NCI-H69 (cell line): Measurements from ENCODE around the gene SNX9.
"Not testable (repeated sequence)": the region's sequence is repeated elsewhere in the genome, so short reads cannot be mapped to it uniquely, and the experiment has no call there.

Experiments
- DNase-seq: peaks from one replicate; lab custom pipeline; 2025; lab: John Stamatoyannopoulos, UW

Gene SNX9

DNA sequence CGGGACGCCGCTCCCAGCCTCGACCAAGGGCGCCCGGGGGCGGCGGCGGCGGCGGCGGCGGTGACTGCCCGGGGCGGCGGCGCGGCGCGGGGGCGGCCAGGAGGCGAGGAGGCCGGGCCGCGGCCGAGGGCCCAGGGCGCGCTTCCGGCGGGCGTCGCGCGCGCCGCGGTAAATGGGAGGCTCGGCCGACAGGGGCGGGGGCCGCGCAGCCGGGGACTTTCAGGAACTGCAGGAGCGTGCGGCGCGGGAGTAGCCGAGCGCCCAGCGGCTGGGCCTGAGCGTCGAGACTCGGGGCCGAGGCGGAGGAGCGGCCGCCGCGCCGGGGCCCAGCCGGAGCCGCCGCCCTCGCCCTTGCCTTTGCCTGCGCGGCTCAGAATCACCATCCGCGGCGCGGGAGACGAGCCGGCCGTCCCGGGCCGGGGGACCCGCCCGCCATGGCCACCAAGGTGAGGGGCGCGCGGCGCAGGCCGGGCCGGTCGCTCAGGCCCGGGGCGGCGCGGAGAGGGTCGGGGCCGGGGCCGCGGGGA is at the start of gene SNX9:
Gene SNX9 (plus strand): TSS at position 246 of the 527 bp plus-strand sequence. CDS start 189 bp downstream, at position 435.
- peak; percentile 94 for DNase-seq

DNA sequence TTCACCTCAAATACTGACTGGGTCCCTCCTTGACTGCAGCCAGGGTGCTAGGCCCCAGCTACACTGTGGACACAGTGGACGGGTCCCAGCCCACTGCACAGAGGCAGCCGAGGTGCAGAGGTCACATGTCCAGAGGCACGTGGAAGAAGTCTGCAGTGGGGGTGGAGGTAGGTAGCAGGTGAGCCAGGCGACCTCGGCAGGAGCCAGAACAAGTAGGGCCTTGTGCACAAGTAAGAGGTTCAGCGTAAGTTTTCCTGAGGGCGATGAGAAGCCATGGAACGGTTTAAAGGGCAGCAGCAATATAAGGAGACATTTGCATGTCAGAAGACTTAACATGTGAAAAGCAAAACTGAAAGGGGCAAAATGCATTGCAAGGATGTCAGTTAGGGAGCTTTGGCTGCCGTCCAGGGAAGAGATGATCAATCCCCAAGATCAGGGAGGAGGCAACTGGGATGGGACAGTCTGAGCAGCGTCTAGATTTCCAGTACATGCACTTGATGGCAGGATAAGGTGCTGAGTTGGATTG is 49.7 kb upstream of the SNX9 start:
- DNase-seq = no peak

DNA sequence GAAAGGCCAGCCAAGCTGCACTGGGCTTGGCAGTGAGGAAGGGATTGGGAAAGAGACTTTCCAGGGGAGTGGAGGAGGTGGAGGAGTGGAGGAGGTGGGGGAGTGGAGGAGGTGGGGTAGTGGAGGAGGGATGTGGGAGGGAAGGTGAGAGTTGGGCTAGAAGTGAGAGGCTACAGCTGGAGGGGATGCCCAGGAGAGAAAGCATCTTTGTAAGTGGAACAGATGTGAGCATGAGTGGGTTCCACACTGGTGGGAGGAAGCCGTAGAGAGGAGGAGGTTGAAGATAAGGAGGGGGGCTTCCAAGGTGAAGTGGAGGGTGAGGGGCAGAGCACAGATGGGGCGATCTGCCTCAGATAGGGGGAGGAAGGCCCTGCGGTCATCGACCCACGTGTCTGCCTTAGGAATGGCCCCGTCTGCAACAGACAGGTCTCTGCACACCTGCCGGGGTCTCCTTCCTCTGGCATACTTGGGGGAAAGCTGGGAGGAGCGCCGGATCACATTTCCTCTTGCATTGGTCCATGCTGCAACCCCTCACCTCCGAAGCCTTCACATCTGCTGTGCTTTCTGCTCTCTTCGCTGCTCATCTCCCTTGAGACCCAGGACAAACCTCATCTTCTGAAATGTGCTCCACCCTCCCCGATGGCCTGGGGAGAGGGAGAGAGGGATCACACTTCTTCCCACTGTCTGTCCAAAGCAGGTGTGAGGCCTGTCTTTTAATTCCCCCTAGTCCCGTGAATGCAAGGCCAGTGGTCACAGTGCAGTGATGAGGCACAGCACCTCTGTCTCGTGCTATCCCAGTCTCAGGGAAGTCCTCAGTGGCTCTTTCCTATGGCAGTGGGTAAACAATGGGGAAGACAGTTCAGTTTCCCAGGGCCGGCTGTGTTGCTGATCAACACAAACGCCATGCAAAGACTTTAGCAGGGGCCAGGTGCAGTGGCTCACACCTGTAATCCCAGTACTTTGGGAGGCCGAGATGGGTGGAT is 48.6 kb upstream of the SNX9 start:
- DNase-seq = peak; percentile 90

DNA sequence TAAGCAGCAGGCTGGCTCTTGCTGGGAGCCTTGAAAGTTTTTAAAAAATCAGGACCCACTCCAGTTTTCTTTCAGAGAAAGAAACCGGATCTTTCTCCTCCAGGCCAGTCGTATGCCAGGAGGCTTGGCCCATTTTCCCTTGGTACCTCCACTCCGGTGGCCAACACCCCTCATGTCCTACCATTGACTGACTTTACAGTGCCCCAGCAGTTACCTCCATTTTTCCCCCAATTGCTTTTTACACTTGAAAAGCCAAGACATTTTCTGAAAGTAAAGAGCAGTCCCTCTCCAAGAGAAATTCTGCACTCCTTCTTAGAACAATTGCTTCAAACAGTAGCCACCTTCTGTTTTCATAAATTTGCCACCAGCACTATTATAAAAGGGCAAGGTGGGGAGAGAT is 47.7 kb upstream of the SNX9 start:
- no peak for DNase-seq

DNA sequence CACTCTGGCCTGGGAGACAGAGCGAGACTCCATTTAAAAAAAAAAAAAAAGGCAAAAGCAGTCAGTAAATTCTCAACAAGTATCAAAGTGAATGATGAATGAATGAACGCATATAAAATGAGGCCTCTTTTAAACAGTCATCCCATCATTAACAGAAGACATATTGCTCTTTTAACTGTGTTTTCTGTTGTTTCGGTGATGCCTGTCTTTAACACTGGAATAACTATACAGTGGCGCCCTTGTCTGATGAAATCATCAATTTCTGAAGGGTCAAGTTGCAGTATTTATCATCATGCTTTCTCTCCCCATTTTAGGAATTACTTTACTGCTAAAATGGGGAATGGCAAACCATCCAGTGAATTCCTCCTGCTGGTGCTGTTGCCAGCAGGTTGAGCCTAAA is 45.7 kb upstream of the SNX9 start:
- DNase-seq = no peak

DNA sequence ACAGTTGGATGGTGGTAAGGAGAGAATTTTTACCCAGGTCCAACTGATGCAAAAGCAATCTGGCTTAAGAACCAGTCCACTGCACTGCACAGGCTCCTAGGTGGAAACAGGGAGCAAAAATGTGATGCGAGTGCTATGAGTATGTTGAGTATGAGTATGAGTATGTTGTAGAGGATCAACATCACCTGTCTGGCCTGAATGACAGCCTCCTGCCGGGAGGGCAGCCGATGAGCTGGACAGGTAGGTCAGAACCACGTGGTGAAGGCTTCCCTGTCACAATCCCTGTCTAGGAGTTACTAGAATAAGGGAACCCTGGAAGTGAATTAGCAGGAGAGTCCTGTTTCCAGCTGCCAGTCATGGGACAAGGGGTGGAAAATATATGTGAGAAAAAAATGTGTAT is 44.3 kb upstream of the SNX9 start:
- DNase-seq = no peak

DNA sequence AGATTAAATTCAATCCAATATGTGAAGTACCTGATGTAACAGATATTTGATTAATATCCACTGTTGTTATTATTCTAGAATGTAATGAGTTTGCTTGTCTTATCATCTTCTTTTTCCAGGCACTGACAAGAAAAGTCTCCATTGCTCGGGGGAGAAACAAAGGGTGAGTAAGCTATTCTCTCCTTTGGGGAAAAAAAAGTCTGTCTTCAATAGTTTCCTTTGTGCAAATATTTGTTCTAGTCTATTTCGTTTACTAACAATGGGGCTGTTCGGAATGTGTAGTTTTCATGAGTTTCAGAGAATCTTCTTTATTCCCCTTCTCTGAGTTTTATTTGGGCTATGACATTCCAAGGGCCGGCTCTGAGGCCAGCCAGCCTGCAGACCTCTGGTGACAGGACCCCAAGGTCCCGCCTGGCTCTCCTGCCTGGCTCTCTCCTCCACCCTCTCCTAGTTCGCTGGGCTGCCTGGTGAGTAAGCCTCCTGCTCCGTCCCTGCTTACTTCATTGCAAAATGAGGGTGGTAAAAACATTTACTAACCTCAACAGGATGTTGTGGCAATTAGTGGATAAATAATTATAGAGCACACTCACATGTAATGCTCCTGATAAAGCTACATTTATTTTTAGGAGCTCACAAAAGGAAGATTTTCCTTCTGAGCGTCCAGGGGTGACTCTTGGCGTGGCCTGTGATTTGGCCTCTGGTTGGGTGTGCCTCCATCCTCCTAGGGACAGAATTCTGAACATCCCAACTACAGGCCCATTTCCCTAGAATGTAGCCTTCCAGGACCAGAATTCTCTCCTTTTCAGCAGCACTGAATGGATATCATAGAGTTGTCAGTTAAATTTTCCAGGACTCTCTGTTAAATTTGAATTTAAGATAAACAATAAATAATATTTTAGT is 43.1 kb upstream of the SNX9 start:
- DNase-seq = no peak

DNA sequence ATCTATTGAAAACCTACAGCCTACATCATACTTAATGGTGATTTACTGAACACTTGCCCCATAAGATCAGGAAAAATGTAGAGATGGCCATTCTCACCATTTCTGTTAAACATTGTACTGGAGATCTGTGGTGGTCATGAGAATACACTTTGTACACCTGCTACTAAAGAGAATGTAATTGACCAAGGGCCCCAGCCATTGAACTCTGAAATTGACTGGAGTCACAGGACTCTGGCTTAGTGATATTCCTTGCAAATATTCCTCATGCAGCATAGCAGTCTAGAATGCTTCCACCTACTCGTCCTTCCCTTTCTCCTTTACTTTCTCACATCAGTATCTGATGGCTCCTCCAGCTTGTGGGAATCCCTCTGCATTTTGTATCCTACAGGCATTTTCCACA is 37.4 kb upstream of the SNX9 start:
- DNase-seq = no peak

DNA sequence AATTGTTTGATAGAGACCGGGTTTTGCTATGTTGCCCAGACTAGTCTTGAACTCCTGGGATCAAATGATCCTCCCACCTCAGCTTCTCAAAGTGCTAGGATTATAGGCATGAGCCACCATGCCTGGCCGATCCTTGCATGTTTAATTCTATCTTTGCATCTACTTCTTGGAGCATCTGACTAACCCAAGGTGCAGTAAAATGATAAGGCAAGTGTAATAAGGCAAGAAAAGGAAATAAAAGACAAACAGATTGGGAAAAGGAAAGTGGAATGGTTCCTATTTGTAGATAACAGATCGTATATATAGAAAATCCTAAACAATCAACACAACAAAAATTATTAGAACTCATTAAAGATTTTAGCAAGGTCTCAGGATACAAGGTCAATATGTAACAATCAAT is 36.8 kb upstream of the SNX9 start:
- DNase-seq = no peak

DNA sequence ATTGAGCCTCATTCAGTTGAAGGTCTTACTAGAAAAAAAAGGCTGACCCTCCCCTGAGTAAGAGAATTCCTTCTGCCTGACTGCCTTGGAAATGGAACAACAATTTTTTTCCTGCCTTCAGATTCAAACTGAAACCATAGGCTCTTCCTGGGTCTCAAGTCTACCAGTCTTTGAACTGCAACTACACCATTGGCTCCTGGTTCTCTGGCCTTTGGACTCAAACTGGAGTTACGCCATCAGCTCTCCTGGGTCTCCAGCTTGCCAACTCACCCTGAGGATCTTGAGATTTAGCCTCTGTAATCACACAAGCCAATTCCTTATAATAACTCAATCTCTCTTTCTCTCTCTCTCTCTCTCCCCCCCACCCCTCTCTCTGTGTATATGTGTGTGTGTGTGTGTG is 36.0 kb upstream of the SNX9 start:
- no peak for DNase-seq

DNA sequence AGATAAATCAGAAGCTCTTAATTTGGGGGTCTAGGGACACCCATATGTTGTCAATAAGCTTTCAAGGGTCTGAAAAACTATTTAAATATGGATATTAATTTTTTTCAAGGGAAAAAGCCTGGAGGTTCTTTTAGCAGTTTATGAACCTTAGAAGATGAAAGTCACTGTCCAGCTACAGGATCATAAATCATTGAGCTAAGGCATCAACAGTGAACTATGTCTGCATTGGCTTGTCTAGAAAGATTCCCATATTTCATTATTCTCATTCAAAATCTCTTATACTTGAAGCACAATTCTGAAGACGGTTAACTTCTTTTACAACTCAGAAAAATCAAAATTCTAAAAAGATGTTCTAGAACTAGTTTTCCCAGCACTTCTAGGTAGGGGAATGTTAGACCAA is 34.9 kb upstream of the SNX9 start:
- DNase-seq = no peak

DNA sequence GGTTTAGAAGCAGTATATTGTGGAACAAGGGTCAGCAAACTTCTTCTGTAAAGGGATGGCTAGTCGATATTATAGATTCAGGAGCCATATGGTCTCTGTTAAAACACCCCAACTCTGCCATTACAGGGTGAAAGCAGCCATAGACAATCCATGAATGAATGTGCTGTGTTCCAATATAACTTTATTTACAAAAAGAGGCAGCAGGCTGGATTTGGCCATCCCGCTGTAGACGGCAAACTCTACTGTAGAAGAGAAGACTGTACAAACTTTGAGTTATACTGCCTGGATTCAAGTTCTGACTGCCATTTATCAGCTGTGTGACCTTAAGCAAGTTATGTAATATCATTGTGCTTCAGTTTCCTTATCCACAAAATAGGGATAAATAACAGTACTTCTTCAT is 33.7 kb upstream of the SNX9 start:
- DNase-seq = no peak

DNA sequence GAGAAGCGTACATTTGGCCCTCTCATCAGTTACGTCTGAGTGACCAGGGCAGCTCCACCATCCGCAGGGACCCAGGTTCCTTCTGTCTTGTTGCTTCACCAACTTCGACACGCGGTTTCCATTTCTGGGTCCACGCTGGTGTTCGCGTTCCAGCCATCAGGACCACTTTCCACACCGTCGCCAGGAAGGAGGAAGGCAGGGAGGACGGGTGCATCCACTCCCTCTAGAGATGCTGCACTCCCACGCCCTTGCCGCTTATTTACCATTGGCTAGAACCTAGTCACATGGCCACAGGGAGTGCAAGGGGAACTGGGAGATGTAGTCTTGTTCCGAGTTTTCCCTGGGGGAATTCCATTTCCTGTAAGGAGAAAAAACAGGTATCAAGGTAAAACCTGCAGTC is 33.2 kb upstream of the SNX9 start:
- DNase-seq = peak; percentile 65

DNA sequence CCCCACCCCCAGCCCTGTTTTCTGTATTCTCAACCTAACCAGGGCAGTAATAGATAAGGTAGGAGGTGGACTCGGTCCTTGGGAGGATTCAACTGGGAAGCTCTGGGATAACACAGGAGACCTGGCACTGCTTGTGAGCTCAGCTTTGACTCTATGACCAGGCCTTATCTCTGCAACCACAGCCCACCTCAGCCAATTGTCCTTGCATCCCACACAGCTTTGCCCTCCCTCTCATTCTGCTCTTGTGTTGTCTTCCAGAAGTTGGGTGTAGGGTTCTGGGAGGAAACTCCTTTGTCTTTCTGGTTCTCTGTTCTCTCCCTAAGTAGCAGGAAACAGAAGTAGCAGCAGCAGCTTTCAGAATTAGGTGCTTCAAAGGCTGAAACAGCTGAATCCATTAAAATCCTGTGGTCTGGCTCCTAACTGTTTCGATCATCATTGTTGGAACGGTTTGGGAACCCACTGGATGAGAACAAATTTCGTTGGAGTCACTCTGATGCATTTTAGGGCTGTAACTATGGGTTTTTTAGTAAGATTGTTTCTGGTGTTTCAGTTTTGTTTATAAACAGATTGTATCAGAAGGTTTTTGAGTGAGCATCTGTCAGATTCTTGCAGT is 32.4 kb upstream of the SNX9 start:
- DNase-seq = peak; percentile 22

DNA sequence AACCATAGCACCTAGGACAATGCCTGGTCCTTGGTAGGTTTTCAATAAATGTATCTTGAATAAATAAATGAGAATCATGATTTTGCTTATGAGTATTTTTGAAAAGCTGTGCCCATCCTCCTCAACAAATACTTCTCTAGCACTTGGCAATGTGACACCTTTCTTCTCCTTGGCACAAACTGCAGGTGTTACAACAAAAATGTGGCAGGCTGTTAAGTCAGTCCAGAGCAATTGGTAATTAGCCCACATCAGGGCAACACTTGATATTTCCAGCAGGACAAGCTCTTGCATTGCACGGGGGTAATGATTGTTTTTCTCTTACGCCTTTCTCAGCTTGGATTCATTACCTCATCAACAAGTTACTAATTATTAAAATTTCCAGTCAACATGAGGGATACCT is 31.6 kb upstream of the SNX9 start:
- DNase-seq = peak; percentile 86

DNA sequence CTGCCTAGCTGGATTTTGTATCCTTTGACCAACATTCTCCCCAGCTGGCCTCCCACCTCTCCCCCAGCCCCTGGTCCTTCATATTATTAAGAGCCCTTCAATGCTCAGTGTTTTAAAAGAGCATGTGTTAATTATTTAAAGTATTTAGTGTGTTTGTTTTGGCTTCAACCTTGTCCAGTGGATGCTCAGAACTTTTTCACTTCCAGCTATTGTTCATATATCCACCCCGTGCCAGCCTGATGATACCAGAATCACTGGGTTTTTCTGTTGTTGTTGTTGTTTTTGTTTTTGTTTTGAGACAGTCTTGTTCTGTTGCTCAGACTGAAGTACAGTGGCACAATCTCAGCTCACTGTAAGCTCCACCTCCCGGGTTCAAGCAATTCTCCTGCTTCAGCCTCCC is 30.4 kb upstream of the SNX9 start:
- DNase-seq = no peak

DNA sequence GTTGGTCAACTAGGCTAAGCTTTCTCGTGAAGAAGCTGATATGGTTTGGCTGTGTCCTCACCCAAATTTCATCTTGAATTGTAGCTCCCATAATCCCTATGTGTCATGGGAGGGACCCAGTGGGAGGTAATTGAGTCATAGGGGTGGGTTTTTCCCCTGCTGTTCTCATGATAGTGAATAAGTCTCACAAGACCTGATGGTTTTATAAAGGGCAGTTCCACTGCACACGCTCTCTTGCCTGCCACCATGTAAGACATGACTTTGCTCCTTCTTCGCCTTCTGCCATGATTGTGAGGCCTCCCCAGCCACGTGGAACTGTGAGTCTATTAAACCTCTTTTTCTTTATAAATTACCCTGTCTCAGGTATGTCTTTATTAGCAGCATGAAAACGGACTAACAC is 29.0 kb upstream of the SNX9 start:
- DNase-seq = not testable (repeated sequence)

DNA sequence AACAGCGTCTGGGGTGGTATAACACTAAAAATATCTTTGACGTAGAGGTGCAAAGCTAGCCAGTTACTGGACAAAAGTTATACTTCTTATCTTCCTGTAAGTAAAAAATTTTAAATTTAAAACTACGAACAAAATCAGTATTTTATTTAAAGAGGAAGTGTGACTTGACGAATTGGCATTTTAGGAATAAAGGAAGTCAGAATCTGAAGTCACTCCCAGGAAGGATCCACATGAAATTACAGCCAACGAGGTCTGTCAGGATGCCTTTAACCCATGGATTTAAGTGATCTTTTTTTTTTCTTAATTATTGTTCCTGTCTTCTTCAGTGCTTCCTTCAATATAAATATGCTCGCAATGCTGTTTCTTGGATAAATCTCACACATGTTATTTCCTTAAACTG is 27.2 kb upstream of the SNX9 start:
- no peak for DNase-seq

DNA sequence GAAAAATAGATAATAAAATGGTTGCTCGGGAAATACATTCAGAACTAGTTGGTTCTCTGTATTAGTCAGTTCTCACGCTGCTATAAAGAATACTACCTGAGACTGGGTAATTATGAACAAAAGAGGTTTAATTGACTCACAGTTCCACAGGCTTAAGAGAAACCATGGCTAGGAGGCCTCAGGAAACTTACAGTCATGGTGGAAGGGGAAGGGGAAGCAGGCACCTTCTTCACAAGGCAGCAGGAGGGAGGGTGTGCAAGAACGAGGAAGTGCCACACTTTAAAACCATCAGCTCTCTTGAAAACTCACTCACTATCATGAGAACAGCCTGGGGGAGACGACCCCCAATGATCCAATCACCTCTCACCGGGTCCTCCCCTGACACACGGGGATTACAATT is 24.2 kb upstream of the SNX9 start:
- no peak for DNase-seq

DNA sequence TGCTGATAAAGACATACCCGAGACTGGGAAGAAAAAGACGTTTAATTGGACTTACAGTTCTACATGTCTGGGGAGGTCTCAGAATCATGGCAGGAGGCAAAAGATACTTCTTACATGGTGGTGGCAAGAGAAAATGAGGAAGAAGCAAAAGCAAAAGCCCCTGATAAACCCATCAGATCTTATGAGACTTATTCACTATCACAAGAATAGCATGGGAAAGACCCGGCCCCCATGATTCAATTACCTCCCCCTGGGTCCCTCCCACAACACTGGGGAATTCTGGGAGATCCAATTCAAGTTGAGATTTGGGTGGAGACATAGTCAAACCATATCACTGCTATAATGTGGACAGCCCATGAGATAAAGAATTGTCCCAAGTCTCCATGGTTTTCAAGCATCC is 23.5 kb upstream of the SNX9 start:
- not testable (repeated sequence) for DNase-seq

DNA sequence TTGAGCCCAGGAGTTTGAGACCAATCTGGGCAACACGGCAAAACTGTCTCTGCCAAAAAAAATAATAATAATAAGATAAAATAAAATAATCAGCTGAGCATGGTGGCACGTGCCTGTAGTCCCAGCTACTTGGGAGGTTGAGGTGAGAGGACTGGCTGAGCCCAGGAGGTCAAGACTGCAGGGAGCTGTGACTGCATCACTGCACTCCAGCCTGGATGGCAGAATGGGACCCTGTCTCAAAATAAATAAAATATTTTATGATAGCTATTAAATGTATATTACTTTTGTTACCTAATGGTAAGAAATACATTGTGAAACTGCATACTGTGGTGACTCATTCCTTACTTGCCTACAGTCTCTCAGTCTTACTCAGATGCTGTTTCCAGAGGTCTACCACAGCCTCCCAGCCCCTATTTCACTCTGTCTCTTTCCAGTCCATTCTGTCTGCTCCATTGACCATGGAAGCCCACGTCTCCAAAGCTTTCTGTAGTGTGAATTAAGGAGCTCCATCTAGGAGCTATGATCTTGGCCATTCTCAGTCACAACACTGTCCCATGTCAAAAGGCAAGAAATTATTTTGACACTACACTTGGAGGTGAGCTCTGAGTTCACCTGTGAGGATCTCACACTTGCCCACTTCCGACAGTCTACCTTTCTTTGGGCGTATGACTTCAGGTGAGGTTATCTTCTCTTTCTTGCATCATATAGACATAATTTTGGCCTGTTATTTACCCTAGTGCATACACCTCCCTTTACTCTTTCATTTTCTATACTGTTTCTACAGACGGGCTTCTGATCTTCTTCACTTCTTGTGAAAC is 22.4 kb upstream of the SNX9 start:
- DNase-seq = no peak
